HepG2 (cell line): Measurements from ENCODE around the gene BRPF1. TPM values are rescaled to one million over a fixed set of nuclear protein-coding genes. Genes with fewer than 3 reads are reported as not detected.
A peak's percentile ranks its signal among the peaks of the same experiment; 100 is the strongest.

Experiments used
- HDAC2 ChIP-seq: sonication (generic); formaldehyde crosslinking; IDR thresholded peaks from 2 replicates; pipeline ENCODE4 v1.4.0; 2020; ENCODE audit warnings: missing genetic modification reagents
- KAT8 ChIP-seq: IDR thresholded peaks from 2 replicates; pipeline ENCODE4 v1.6.1; 2016; ENCODE audit warnings: missing genetic modification reagents, missing compliant biosample characterization
- KLF12 ChIP-seq: sonication (generic); formaldehyde crosslinking; IDR thresholded peaks from 2 replicates; pipeline ENCODE4 v1.4.0; 2020; ENCODE audit warnings: missing genetic modification reagents, borderline replicate concordance
- MAF1 ChIP-seq: sonication (generic); formaldehyde crosslinking; IDR thresholded peaks from 2 replicates; pipeline ENCODE4 v1.5.0; 2020; ENCODE audit warnings: missing genetic modification reagents, borderline replicate concordance
- MIER3 ChIP-seq: IDR thresholded peaks from 2 replicates; pipeline ENCODE4 v1.6.1; 2016; ENCODE audit warnings: missing compliant biosample characterization, borderline replicate concordance
- NFKBIZ ChIP-seq: IDR thresholded peaks from 2 replicates; pipeline ENCODE4 v1.6.1; 2018; ENCODE audit warnings: missing genetic modification reagents, missing compliant biosample characterization
- NR2F6 ChIP-seq, 2 experiments: IDR thresholded peaks; 2 replicates each; pipeline ENCODE4 v1.6.1; 2016; ENCODE audit warnings: antibody characterized with exemption in 1 of 2, mild to moderate bottlenecking in 1 of 2
- SOX13 ChIP-seq, 3 experiments: fragments of 450-650 bp in 1 of 3; sonication (generic) in 1 of 3; formaldehyde crosslinking in 1 of 3; IDR thresholded peaks in 2 of 3; conservative IDR thresholded peaks in 1 of 3; 2 replicates each; pipeline versions ENCODE4 v1.5.0 to v1.6.1; 2016 to 2020; ENCODE audit warnings: antibody characterized with exemption in 1 of 3, mild to moderate bottlenecking in 1 of 3, missing compliant biosample characterization in 1 of 3, missing genetic modification reagents in 1 of 3, moderate library complexity in 1 of 3
- ZC3H13 ChIP-seq: sonication (generic); formaldehyde crosslinking; IDR thresholded peaks from 2 replicates; pipeline ENCODE4 v1.8.1; 2023; ENCODE audit warnings: mild to moderate bottlenecking, missing genetic modification reagents, moderate library complexity
- ZFX ChIP-seq: sonication (generic); formaldehyde crosslinking; IDR thresholded peaks from 2 replicates; pipeline ENCODE4 v1.4.0; 2020; ENCODE audit warnings: mild to moderate bottlenecking, low read depth, missing genetic modification reagents, moderate library complexity
- ZMYM4 ChIP-seq: sonication (generic); formaldehyde crosslinking; IDR thresholded peaks from 2 replicates; pipeline ENCODE4 v1.8.1; 2023; ENCODE audit warnings: mild to moderate bottlenecking, missing genetic modification reagents
- ZNF205 ChIP-seq: IDR thresholded peaks from 2 replicates; pipeline ENCODE4 v1.6.1; 2018; ENCODE audit warnings: missing biosample characterization, missing genetic modification reagents
- ZNF768 ChIP-seq: sonication (generic); formaldehyde crosslinking; IDR thresholded peaks from 2 replicates; pipeline ENCODE4 v1.4.0; 2020; ENCODE audit warnings: missing genetic modification reagents
- ZSCAN21 ChIP-seq: sonication (generic); formaldehyde crosslinking; IDR thresholded peaks from 2 replicates; pipeline ENCODE4 v1.8.0; 2022; ENCODE audit warnings: mild to moderate bottlenecking, missing genetic modification reagents, moderate library complexity, borderline replicate concordance
- polyA plus RNA-seq, 8 experiments: library from polyadenylated mRNA; depleted of rRNA in 3 of 8; stranded (reverse) in 7 of 8; unstranded in 1 of 8; fragments of >200 nt; fragmentation: Illumina TruSeq in 4 of 8; extraction: Trizol in 4 of 8; gene quantifications; 2 replicates each; pipeline versions ENCODE4 v1.2.1 to v1.2.3, GENCODE V29; 2011 to 2016; ENCODE audit warnings: low read depth in 4 of 8, missing spikeins in 1 of 8, mixed read lengths in 1 of 8; ENCODE audit not compliant: insufficient read depth in 1 of 8
- total RNA-seq, 5 experiments: library from RNA; depleted of rRNA; stranded (reverse); fragments of >200 nt; fragmentation: Illumina TruSeq; extraction: Trizol; gene quantifications; 2 replicates each; pipeline ENCODE4 v1.2.3, GENCODE V29; 2016; ENCODE audit warnings: low read depth in 1 of 5
- TF ChIP-seq, protein P1 (sequence below): sonication (generic); formaldehyde crosslinking; IDR thresholded peaks from 2 replicates; pipeline ENCODE4 v1.4.0; 2020; ENCODE audit warnings: missing genetic modification reagents, borderline replicate concordance
- TF ChIP-seq, protein P2 (sequence below), 2 experiments: sonication (generic) in 1 of 2; formaldehyde crosslinking in 1 of 2; IDR thresholded peaks; 2 replicates each; pipeline versions ENCODE4 v1.5.1 to v1.6.1; 2011 to 2020; ENCODE audit warnings: borderline replicate concordance in 1 of 2, low read depth in 1 of 2, low read length in 1 of 2, mild to moderate bottlenecking in 1 of 2, missing genetic modification reagents in 1 of 2, moderate library complexity in 1 of 2
- TF ChIP-seq, protein P3 (sequence below): sonication (generic); formaldehyde crosslinking; IDR thresholded peaks from 2 replicates; pipeline ENCODE4 v1.4.0; 2020; ENCODE audit warnings: missing genetic modification reagents
- TF ChIP-seq, protein P4 (sequence below): sonication (generic); formaldehyde crosslinking; IDR thresholded peaks from 2 replicates; pipeline ENCODE4 v1.4.0; 2020; ENCODE audit warnings: missing genetic modification reagents

BRPF1 gene
- total and polyA plus RNA-seq, 2 of the 13 experiments (the other 11 are each of a cell fraction or from before 2014, with no cell fraction given) = 7.3 to 10.0 TPM

DNA sequence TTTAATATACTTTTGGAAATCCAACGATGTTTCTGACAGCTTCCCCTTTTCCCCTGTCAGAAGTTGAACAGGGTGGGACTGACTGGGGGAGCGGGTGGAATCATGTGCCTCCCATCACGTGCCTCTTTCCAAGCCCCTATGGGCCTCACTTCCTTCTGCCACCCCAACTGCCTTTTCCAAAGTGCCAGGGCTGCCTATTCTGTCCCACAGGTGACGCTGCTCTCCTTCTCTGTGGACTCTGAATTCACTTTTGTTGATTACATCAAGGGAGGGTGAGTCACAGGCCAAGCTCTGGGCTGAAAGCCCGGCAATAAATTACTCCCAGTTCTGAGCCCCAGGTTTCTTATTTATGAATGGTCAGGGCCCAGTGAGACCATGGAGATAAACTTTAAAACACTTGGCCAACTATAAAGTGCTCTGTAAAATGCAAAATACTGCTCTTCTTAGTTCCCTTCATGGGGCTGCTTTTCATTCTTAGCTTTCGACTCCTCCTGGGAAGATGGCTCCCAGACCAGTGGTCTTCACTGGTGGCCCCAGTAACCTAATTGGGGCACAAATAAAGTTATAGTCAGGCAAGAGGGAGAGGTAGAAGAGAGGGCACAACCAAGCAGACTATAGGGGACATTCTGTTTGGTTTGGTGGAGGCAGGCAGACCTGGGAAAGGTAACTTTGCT is 15.6 kb upstream of the BRPF1 start (continued):
- TF ChIP-seq, protein P1, sequence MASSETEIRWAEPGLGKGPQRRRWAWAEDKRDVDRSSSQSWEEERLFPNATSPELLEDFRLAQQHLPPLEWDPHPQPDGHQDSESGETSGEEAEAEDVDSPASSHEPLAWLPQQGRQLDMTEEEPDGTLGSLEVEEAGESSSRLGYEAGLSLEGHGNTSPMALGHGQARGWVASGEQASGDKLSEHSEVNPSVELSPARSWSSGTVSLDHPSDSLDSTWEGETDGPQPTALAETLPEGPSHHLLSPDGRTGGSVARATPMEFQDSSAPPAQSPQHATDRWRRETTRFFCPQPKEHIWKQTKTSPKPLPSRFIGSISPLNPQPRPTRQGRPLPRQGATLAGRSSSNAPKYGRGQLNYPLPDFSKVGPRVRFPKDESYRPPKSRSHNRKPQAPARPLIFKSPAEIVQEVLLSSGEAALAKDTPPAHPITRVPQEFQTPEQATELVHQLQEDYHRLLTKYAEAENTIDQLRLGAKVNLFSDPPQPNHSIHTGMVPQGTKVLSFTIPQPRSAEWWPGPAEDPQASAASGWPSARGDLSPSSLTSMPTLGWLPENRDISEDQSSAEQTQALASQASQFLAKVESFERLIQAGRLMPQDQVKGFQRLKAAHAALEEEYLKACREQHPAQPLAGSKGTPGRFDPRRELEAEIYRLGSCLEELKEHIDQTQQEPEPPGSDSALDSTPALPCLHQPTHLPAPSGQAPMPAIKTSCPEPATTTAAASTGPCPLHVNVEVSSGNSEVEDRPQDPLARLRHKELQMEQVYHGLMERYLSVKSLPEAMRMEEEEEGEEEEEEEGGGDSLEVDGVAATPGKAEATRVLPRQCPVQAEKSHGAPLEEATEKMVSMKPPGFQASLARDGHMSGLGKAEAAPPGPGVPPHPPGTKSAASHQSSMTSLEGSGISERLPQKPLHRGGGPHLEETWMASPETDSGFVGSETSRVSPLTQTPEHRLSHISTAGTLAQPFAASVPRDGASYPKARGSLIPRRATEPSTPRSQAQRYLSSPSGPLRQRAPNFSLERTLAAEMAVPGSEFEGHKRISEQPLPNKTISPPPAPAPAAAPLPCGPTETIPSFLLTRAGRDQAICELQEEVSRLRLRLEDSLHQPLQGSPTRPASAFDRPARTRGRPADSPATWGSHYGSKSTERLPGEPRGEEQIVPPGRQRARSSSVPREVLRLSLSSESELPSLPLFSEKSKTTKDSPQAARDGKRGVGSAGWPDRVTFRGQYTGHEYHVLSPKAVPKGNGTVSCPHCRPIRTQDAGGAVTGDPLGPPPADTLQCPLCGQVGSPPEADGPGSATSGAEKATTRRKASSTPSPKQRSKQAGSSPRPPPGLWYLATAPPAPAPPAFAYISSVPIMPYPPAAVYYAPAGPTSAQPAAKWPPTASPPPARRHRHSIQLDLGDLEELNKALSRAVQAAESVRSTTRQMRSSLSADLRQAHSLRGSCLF (CRISPR knock-in tag) = no peak
- TF ChIP-seq SOX13 (IDR thresholded peaks at IDR 0.05) (no peak), SOX13 (CRISPR knock-in tag; conservative IDR thresholded peaks at IDR 0.05 in 1 of 2, IDR thresholded peaks at IDR 0.05 in 1 of 2) (peak in 1 of 2 experiments; percentile 11; a peak in 1 of 4 replicates), NFKBIZ (CRISPR knock-in tag) (peak; percentile 53; the same call in 1 of the 2 replicates), ZC3H13 (CRISPR knock-in tag) (no peak), KAT8 (peak; percentile 44; the same call in 1 of the 2 replicates), ZSCAN21 (CRISPR knock-in tag) (no peak), NR2F6 (IDR thresholded peaks at IDR 0.05) (no peak), NR2F6 (CRISPR knock-in tag; IDR thresholded peaks at IDR 0.05) (0 out of 2 replicates have a peak, but pooled peaks have one; percentile 13), ZFX (CRISPR knock-in tag) (peak; percentile 61; the same call in 1 of the 2 replicates), MAF1 (CRISPR knock-in tag) (no peak), ZNF768 (CRISPR knock-in tag) (no peak), ZMYM4 (CRISPR knock-in tag) (no peak), MIER3 (CRISPR knock-in tag) (0 out of 2 replicates have a peak, but pooled peaks have one; percentile 42), HDAC2 (CRISPR knock-in tag) (no peak), KLF12 (CRISPR knock-in tag) (no peak), ZNF205 (CRISPR knock-in tag) (no peak)
- TF ChIP-seq, protein P2, sequence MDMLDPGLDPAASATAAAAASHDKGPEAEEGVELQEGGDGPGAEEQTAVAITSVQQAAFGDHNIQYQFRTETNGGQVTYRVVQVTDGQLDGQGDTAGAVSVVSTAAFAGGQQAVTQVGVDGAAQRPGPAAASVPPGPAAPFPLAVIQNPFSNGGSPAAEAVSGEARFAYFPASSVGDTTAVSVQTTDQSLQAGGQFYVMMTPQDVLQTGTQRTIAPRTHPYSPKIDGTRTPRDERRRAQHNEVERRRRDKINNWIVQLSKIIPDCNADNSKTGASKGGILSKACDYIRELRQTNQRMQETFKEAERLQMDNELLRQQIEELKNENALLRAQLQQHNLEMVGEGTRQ (IDR thresholded peaks at IDR 0.05; ENCODE audit: low read depth, low read length) = peak; percentile 80
- TF ChIP-seq, protein P2 (CRISPR knock-in tag; IDR thresholded peaks at IDR 0.05; ENCODE audit: borderline replicate concordance) = peak; percentile 76; the same call in 1 of the 2 replicates
- TF ChIP-seq, protein P3, sequence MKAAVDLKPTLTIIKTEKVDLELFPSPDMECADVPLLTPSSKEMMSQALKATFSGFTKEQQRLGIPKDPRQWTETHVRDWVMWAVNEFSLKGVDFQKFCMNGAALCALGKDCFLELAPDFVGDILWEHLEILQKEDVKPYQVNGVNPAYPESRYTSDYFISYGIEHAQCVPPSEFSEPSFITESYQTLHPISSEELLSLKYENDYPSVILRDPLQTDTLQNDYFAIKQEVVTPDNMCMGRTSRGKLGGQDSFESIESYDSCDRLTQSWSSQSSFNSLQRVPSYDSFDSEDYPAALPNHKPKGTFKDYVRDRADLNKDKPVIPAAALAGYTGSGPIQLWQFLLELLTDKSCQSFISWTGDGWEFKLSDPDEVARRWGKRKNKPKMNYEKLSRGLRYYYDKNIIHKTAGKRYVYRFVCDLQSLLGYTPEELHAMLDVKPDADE (CRISPR knock-in tag) = no peak
- TF ChIP-seq, protein P4, sequence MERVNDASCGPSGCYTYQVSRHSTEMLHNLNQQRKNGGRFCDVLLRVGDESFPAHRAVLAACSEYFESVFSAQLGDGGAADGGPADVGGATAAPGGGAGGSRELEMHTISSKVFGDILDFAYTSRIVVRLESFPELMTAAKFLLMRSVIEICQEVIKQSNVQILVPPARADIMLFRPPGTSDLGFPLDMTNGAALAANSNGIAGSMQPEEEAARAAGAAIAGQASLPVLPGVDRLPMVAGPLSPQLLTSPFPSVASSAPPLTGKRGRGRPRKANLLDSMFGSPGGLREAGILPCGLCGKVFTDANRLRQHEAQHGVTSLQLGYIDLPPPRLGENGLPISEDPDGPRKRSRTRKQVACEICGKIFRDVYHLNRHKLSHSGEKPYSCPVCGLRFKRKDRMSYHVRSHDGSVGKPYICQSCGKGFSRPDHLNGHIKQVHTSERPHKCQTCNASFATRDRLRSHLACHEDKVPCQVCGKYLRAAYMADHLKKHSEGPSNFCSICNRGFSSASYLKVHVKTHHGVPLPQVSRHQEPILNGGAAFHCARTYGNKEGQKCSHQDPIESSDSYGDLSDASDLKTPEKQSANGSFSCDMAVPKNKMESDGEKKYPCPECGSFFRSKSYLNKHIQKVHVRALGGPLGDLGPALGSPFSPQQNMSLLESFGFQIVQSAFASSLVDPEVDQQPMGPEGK = peak; percentile 45
